Stimulated activated CD4-positive, alpha-beta T cell treated with anti-CD3 and anti-CD28 coated beads, Interleukin-4, amount 100 ng/mL, for 48 hours (primary cell): Measurements from ENCODE around the gene HSPA1L.
"Not testable (repeated sequence)": the region's sequence is repeated elsewhere in the genome, so short reads cannot be mapped to it uniquely, and the experiment has no call there.

Experiments used
- DNase-seq, 2 donors: peaks; one replicate each; pipeline ENCODE4 v3.0.0-alpha.2; 2020; ENCODE audit warnings: low read depth in 2 of 2

Gene HSPA1L

GRCh38 chr6:31836474-31837368, 21.6 kb upstream of the HSPA1L start:
- DNase-seq: no peak

DNA sequence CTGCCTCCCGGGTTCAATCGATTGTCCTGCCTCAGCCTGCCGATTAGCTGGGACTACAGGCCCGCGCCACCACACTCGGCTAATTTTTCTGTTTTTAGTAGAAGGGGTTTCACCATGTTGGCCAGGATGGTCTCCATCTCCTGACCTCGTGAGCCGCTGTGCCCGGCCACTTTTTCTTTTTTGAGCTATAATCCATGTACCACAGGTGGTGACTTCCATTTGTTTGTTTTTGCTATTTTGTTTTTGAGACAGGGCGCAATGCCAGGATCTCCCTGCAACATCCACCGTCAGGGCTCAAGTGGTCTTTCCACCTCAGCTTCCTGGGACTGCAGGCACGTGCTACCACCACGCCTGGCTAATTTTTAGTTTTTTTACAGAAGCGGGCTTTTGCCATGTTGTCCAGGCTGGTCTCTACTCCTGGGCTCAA, 21.0 kb upstream of the HSPA1L start:
- no peak for DNase-seq

- DNase-seq: peak; percentile 67 to 75
Measured at GRCh38 chr6:31834367-31835250, 19.5 kb upstream of the HSPA1L start.

- no peak for DNase-seq
Measured at GRCh38 chr6:31831350-31832215, 16.5 kb upstream of the HSPA1L start.

DNA sequence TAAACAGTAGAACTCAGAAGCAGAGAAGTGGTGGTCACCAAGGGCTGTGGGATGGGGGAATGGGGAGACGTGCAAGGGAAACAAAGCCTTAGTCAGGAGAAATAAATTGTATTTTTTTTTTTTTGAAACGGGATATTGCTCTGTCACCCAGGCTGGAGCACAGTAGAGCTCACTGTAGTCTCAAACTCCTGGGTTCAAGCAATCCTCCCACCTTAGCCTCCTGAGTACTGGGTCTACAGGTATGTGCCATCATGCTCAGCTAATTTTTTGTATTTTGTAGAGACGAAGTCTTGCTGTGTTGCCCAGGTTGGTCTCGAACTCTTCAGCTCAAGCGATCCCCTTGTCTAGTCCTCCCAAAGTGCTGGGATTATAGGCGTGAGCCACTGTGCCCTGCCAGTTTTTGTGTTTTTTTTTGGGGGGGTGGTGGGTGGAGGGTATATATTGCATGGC, 15.8 kb upstream of the HSPA1L start:
- DNase-seq: no peak

DNA sequence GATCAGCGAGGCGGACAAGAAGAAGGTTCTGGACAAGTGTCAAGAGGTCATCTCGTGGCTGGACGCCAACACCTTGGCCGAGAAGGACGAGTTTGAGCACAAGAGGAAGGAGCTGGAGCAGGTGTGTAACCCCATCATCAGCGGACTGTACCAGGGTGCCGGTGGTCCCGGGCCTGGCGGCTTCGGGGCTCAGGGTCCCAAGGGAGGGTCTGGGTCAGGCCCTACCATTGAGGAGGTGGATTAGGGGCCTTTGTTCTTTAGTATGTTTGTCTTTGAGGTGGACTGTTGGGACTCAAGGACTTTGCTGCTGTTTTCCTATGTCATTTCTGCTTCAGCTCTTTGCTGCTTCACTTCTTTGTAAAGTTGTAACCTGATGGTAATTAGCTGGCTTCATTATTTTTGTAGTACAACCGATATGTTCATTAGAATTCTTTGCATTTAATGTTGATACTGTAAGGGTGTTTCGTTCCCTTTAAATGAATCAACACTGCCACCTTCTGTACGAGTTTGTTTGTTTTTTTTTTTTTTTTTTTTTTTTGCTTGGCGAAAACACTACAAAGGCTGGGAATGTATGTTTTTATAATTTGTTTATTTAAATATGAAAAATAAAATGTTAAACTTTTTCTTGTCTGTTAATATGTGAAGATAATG, 14.7 kb upstream of the HSPA1L start:
- no peak for DNase-seq

- DNase-seq: peak; percentile 83 to 93
Measured at GRCh38 chr6:31827286-31828079, 12.4 kb upstream of the HSPA1L start, which contains the start of gene HSPA1B. HSPA1B (plus strand) TSS chr6:31827738; CDS start chr6:31827951, 213 bp downstream.

DNA sequence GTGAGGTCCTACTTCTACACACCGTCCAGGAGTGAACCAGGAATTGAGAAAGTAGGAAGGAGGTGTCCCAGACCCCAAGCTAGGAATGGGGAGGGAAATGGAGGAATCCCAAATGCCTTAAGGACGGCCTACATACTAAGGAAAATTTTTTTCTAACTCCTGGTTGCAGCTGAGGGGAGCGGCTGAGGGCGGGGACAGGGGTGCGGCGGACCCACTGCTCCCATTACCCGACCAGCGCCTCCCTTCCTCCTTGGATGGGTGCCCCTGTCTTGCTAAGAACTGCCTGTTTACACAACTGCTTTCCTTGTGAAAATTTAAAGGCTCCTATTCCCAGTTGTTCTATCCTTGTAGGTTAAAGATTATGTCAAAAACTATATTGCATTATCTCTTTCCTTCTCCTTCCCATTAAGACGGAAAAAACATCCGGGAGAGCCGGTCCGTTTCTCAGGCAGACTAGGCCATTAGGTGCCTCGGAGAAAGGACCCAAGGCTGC, 11.8 kb upstream of the HSPA1L start:
- peak in 1 of 2 donors; percentile 45 for DNase-seq

GRCh38 chr6:31825553-31825952, 10.5 kb upstream of the HSPA1L start:
- no peak for DNase-seq

GRCh38 chr6:31823592-31824196, 8.6 kb upstream of the HSPA1L start:
- DNase-seq: not testable (repeated sequence)

- peak; percentile 36 to 51 for DNase-seq
Measured at GRCh38 chr6:31822036-31822821, 7.1 kb upstream of the HSPA1L start.

DNA sequence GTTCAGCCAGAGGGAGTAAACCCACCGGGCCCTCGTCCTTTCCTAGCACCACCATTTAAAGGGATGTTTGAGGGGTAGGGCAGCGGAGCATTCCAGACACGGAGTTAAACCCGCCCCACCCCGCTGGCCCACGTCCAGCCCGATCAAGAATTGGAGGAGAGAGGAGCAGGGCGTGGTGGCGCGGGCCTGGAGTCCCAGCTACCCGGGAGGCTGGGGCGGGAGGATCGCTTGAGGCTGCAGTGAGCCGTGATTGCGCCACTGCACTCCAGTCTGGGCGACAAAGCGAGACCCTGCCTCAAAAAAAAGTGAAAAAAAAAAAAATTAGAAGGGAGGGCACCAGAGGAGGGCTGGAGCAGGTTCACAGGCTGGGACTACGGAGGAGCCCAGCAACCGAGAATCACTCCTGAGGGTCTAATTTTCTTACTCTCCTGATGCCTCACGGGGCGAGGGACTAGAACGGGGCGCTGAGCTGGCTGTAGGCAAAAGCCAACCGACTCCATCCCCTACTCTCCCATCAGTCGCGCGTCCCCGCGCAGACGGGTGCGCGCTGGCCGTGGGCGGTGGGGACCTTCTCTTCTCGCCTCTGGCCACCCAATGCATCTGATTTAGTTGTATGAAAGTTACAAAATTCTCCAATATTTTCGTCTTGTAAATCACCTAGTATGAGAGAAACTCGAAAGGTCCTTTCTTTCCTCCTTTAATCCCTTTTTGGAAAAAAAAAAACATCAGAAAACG, 6.4 kb upstream of the HSPA1L start:
- peak; percentile 72 for DNase-seq

GRCh38 chr6:31820399-31820798, 5.3 kb upstream of the HSPA1L start:
- DNase-seq: not testable (repeated sequence)

DNA sequence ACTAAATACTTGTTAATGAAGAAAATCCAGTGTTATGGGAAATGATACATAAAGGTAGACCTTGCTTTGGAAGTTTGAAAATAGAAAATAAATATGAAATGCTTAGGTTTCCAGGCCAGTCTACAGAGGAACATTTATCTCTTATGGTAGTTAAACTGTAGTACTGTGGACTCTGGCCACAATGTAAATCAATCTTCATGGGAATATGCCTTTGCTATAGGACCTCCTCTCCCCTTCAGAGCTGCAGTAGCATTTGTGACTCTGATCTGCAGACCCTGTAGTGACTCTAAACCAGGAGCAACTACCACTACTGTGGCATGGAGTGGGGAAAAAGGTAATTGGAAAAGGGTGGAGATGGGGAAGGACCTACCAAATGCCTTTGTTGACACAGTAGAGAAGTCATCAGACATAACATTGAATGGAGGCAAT, 4.8 kb upstream of the HSPA1L start:
- no peak for DNase-seq

- not testable (repeated sequence) for DNase-seq
Measured at GRCh38 chr6:31817929-31818511, 2.9 kb upstream of the HSPA1L start.

GRCh38 chr6:31817133-31817928, 2.2 kb upstream of the HSPA1L start:
- DNase-seq: not testable (repeated sequence)

DNA sequence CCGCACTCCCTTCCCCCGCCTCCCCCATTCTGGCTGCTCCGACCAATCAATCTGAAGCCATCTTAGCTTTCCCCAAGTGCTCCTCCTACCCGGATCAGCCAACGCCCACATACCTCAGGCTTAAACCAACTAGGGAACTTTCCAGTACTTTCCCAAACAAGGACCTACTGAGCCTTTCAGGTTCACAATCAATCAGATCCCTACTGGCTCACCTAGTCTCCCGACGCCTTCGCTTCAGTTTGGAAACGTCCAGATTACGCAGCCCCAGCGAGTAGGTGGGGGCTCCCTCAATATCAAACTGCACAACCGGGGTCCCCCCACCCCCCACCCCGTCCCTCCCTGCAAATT, 432 bp downstream of the HSPA1L start:
- DNase-seq: peak; percentile 49 to 68
